ENCODE results near the gene YARS1.

Gene YARS1

GRCh38 chr1:32728413-32729077, 88.6 kb downstream of the YARS1 start:
- 92% methylated on average over 3 of the region's 7 CpGs for WGBS
- H3K4ac ChIP-seq (ENCODE audit: low read depth in 1 of 2, low read length in 2 of 2), result no peak overlapping the region

GRCh38 chr1:32727876-32728275, 89.3 kb downstream of the YARS1 start:
- Histone ChIP-seq H3K79me1 (replicated peaks; ENCODE audit: low read length, poor library complexity, severe bottlenecking) (no peaks in the 10 kb centered on the region), H4K91ac (ENCODE audit: low read length) (no peak overlapping the region), H2BK15ac (ENCODE audit: low read depth, poor library complexity, severe bottlenecking) (no peak overlapping the region), H2AK5ac (ENCODE audit: low read length, severe bottlenecking) (no peak overlapping the region), H3K14ac (ENCODE audit: low read length in 2 of 2) (no peak overlapping the region), H3K4ac (ENCODE audit: low read depth in 1 of 2, low read length in 2 of 2) (no peak overlapping the region), H4K8ac (ENCODE audit: low read length) (no peak overlapping the region), H3K4me2 (ENCODE audit: low read length, poor library complexity, severe bottlenecking) (no peak overlapping the region), H3K18ac (ENCODE audit: low read depth in 1 of 2, low read length in 2 of 2) (no peak overlapping the region), H3K23ac (ENCODE audit: low read length in 2 of 2) (no peak overlapping the region), H3K9ac (ENCODE audit: low read length) (no peak overlapping the region), H3K4me3 (ENCODE audit: insufficient read depth in 1 of 2, low read depth in 1 of 2, low read length in 2 of 2) (no peak overlapping the region), H2BK120ac (ENCODE audit: low read depth, low read length) (no peak overlapping the region), H3K36me3 (ENCODE audit: control insufficient read depth in 1 of 2, insufficient read depth in 2 of 2, low read depth in 1 of 2, low read length in 2 of 2) (no peaks in the 10 kb centered on the region), H3K9me3 (ENCODE audit: control insufficient read depth, low read length) (no peaks in the 10 kb centered on the region), H3K4me1 (ENCODE audit: control insufficient read depth, insufficient read depth, low read depth, low read length) (peaks cover 14% of the 10 kb centered on the region), H3K27ac (ENCODE audit: low read length, poor library complexity, severe bottlenecking) (no peak overlapping the region), H2AFZ (ENCODE audit: low read depth, low read length) (no peak overlapping the region), H3K27me3 (ENCODE audit: control insufficient read depth in 1 of 2, insufficient read depth in 1 of 2, low read length in 2 of 2) (no peaks in the 10 kb centered on the region), H2BK5ac (ENCODE audit: low read depth, low read length, poor library complexity, severe bottlenecking) (no peak overlapping the region), H2BK12ac (ENCODE audit: low read length in 2 of 2) (no peak overlapping the region)
- WGBS, result 100% methylated on average over 1 of the region's 1 CpG
- DNase-seq, result no peak

More at GRCh38 chr1:32728413-32729077, 88.6 kb downstream of the YARS1 start:
- no peak overlapping the region for H2BK120ac ChIP-seq (ENCODE audit: low read depth, low read length)
- H2BK12ac ChIP-seq (ENCODE audit: low read length in 2 of 2), result no peak overlapping the region
- peaks cover 14% of the 10 kb centered on the region for H3K4me1 ChIP-seq (ENCODE audit: control insufficient read depth, insufficient read depth, low read depth, low read length)
- no peak overlapping the region for H3K14ac ChIP-seq (ENCODE audit: low read length in 2 of 2)
- no peak overlapping the region for H4K8ac ChIP-seq (ENCODE audit: low read length)
- no peak overlapping the region for H2AFZ ChIP-seq (ENCODE audit: low read depth, low read length)
- H3K23ac ChIP-seq (ENCODE audit: low read length in 2 of 2), result no peak overlapping the region
- H2BK5ac ChIP-seq (ENCODE audit: low read depth, low read length, poor library complexity, severe bottlenecking), result no peak overlapping the region
- H4K91ac ChIP-seq (ENCODE audit: low read length), result no peak overlapping the region
- H2BK15ac ChIP-seq (ENCODE audit: low read depth, poor library complexity, severe bottlenecking), result peak overlapping the region; percentile 65
- H3K36me3 ChIP-seq (ENCODE audit: control insufficient read depth in 1 of 2, insufficient read depth in 2 of 2, low read depth in 1 of 2, low read length in 2 of 2), result no peaks in the 10 kb centered on the region
- no peak overlapping the region for H3K4me3 ChIP-seq (ENCODE audit: insufficient read depth in 1 of 2, low read depth in 1 of 2, low read length in 2 of 2)
- H3K79me1 ChIP-seq (replicated peaks; ENCODE audit: low read length, poor library complexity, severe bottlenecking), result no peaks in the 10 kb centered on the region
- H3K18ac ChIP-seq (ENCODE audit: low read depth in 1 of 2, low read length in 2 of 2), result peak overlapping the region in 1 of 2 experiments; percentile 29
- no peak overlapping the region for H3K27ac ChIP-seq (ENCODE audit: low read length, poor library complexity, severe bottlenecking)
- DNase-seq, result no peak
- no peak overlapping the region for H2AK5ac ChIP-seq (ENCODE audit: low read length, severe bottlenecking)
- no peak overlapping the region for H3K4me2 ChIP-seq (ENCODE audit: low read length, poor library complexity, severe bottlenecking)
- no peak overlapping the region for H3K9ac ChIP-seq (ENCODE audit: low read length)
- no peaks in the 10 kb centered on the region for H3K9me3 ChIP-seq (ENCODE audit: control insufficient read depth, low read length)
- H3K27me3 ChIP-seq (ENCODE audit: control insufficient read depth in 1 of 2, insufficient read depth in 1 of 2, low read length in 2 of 2), result no peaks in the 10 kb centered on the region

GRCh38 chr1:32725615-32725982, 91.6 kb downstream of the YARS1 start:
- WGBS, result 95% methylated on average over 3 of the region's 3 CpGs

More at GRCh38 chr1:32725615-32725982, 91.6 kb downstream of the YARS1 start:
- DNase-seq, result no peak
- Histone ChIP-seq H3K27ac (ENCODE audit: low read length, poor library complexity, severe bottlenecking) (no peak overlapping the region), H2AK5ac (ENCODE audit: low read length, severe bottlenecking) (peak overlapping the region; percentile 98), H3K4me1 (ENCODE audit: control insufficient read depth, insufficient read depth, low read depth, low read length) (peaks cover 14% of the 10 kb centered on the region), H2BK15ac (ENCODE audit: low read depth, poor library complexity, severe bottlenecking) (peak overlapping the region; percentile 75), H3K79me1 (replicated peaks; ENCODE audit: low read length, poor library complexity, severe bottlenecking) (no peaks in the 10 kb centered on the region), H3K23ac (ENCODE audit: low read length in 2 of 2) (peak overlapping the region in 1 of 2 experiments; percentile 6), H4K8ac (ENCODE audit: low read length) (peak overlapping the region; percentile 55), H3K18ac (ENCODE audit: low read depth in 1 of 2, low read length in 2 of 2) (peak overlapping the region; percentile 94 to 98), H3K4ac (ENCODE audit: low read depth in 1 of 2, low read length in 2 of 2) (peak overlapping the region; percentile 69 to 84), H3K4me3 (ENCODE audit: insufficient read depth in 1 of 2, low read depth in 1 of 2, low read length in 2 of 2) (peak overlapping the region in 1 of 2 experiments; percentile 10), H3K36me3 (ENCODE audit: control insufficient read depth in 1 of 2, insufficient read depth in 2 of 2, low read depth in 1 of 2, low read length in 2 of 2) (no peaks in the 10 kb centered on the region), H3K9me3 (ENCODE audit: control insufficient read depth, low read length) (no peaks in the 10 kb centered on the region), H3K14ac (ENCODE audit: low read length in 2 of 2) (peak overlapping the region in 1 of 2 experiments; percentile 8), H2BK12ac (ENCODE audit: low read length in 2 of 2) (peak overlapping the region; percentile 100), H3K4me2 (ENCODE audit: low read length, poor library complexity, severe bottlenecking) (no peak overlapping the region), H2AFZ (ENCODE audit: low read depth, low read length) (peak overlapping the region; percentile 56), H3K27me3 (ENCODE audit: control insufficient read depth in 1 of 2, insufficient read depth in 1 of 2, low read length in 2 of 2) (no peaks in the 10 kb centered on the region), H3K9ac (ENCODE audit: low read length) (no peak overlapping the region), H2BK5ac (ENCODE audit: low read depth, low read length, poor library complexity, severe bottlenecking) (peak overlapping the region; percentile 79), H4K91ac (ENCODE audit: low read length) (peak overlapping the region; percentile 96), H2BK120ac (ENCODE audit: low read depth, low read length) (peak overlapping the region; percentile 89)
